Measurements from ENCODE around the gene POC1B.
A peak's percentile ranks its signal among the peaks of the same experiment; 100 is the strongest.

The POC1B gene

DNA sequence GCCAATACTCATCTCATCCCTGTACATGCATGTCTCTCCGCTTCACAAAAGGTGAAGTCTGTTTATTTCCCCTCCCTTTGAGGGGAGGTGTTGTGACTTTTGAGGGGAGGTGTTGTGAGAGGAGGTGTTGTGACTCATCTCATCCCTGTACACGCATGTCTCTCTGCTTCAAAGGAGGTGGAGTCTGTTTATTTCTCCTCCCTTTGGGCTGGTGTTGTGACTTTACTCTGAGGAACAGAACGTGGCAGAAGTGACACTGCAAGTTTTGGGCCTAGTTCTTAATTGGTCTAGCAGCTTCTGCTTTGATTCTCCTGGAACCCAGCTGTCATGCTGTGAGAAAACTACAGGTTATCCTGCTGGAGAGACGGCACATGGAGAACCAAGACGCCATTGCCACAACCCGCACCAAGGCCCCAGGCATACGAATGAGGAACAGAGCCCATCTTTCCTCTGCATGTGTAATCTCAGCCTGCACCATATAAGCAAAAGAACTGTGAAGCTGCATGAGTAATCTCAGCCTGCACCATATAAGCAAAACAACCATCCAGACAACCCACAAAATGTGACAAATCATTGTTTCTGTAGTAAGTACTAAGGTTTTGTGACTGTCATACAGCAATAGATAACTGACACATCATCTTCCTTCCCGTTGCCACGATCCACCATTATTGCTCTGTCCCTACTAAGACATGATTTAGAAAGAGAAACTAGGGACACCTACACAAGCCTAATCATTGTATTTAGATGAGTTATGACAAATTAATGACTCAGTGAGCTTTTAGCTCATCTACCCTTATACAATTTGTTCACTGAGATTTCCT, 31.2 kb downstream of the POC1B start:
- no peak for DNase-seq

DNA sequence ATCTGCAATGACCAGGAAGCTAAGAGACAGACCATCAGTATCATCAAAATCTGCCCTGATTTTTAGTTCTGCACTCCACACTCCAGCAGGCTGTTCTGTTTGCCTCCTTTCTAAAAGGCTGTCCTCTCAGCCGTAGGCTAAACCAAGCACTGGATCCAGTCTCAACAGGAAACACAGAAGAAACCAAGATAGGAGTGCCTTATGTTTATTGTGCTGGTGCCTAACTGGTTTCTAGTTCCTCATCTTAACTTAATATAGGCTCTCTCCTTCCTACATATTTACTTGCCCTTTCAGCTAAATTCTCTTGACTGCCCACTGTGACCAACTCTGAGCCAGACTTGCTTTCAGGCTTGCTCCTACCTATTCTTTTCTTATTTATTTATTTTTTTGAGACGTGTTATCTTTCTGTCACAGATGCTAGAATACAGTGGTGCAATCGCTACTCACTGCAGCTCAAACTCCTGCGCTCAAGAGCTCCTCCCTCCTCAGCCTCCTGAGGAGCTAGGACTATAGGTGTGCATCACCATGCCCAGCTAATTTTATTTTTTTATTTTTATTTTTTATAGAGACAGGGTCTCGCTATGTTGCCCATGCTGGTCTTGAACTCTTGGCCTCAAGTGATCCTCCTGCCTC, 32.1 kb downstream of the POC1B start:
- DNase-seq = no peak

DNA sequence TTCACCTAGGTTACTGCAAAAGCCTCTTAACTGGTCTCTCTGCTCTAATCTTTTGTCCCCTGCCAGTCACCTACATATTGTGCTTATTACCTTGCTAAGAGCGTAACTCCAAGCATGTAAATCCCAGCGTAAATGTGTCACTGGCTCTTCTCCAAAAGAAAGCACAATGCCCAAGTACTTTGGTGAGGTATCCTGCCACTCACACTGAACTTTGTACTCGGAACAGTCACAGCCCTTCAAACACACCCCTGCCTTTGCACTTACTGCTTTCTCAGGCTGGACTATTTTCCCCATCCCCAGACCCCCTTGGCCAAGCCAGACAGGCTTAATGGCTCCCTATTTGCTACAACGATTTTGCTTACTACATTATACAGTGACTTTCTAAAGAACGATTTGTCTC, 33.0 kb downstream of the POC1B start:
- DNase-seq = no peak

DNA sequence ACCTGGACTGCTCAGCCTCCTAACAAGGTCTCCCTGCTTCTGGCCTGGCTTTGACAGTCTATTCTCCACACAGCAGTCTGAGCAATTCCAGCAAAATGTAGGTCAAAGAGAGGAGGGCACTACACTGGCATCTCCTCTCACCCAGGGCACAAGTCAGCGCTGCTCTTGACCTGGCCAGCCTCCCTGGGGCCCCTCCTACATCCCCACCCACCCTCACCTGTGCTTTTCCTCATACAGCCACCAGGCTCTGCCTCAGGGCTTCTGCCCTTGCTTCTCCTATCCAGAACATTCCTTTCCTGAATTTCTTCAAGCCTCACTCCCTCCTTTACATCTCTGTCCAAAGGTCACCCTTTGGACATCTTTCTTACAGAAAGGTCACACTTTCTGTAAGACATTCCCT, 34.9 kb downstream of the POC1B start:
- no peak for DNase-seq

DNA sequence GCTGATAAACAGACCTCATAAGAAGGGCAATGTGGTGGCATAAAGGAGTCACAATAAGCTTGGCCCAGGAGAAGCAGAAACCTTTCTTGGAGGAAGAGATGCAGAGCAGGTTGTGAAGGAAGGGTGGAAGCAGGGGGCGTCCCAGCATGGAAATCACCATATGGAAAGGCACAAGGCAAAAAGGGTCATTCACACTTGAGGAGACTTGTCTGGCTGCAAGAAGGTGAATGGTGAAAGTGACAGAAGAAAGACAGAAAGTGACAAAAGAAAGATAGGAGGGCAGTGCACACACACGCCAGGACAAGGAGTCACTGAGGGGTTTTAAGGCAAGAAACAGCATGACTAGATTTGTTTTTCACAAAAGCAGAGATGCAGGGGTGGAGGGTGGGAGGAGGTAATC, 39.6 kb downstream of the POC1B start:
- DNase-seq = no peak

DNA sequence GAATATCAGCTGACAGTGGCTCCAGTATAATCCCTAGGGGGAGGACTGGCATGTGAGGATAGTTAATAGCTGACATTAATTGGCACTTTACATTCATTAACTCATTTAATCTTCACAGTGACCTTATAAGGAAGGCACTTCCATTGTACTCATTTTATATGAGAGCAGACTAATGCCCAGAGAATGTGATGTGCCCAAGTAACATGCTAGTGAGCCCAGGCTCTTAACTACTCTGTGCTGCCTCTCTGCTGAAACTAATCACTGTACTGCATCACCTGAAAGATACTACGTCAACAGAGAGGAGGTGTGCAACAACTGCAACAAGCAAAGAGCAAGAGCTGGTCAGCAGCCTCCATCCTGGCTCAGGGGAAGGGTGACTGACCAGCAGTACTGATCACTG, 41.4 kb downstream of the POC1B start:
- DNase-seq = no peak

DNA sequence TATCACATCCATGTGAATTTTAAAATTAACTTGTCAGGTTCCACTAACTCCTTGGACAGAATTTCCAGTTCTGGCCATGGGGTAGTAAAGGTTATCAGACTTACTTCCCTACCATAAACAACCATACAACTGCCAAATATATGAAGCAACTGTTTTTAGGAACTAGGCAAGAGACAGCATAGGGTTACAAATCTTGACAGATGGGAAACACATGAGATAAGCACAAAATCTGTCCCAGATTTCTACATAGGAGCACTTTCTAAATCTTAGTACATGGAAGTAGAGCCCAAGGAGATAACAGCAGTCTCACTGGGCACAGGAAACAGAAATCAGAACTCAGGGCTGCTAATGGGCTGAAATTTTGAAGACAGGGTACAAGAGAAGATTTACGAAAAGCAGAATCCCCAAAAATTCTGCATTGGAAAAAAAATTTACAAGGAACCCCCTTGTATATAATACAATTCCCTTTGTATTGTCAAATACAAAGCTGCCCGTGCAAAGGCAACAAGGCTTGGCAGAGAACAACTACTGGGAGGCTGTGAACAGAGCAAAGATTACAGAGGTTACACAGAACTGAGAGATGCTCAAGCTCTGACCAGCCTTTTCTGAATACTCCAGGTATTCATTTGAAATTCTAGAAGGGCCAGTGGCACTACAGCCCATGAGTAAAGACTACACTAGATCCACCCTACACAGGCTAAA, 44.5 kb downstream of the POC1B start:
- DNase-seq = no peak

DNA sequence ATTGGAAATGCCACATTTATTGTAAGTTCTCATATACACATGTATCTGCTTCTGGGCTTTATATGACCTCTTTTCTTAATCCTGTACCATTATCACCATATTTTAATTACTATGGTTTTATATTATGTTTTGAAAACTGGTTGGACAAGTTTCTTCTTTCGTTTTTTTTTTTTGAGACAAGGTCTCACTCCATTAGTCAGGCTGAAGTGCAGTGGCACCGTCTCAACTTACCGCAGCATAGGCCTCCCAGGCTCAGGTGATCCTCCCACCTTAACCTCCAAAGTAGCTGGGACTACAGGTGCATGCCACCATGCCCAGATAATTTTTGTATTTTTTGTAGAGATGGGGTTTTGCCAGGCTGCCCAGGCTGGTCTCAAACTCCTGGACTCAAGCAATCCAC, 45.9 kb downstream of the POC1B start:
- DNase-seq = no peak

DNA sequence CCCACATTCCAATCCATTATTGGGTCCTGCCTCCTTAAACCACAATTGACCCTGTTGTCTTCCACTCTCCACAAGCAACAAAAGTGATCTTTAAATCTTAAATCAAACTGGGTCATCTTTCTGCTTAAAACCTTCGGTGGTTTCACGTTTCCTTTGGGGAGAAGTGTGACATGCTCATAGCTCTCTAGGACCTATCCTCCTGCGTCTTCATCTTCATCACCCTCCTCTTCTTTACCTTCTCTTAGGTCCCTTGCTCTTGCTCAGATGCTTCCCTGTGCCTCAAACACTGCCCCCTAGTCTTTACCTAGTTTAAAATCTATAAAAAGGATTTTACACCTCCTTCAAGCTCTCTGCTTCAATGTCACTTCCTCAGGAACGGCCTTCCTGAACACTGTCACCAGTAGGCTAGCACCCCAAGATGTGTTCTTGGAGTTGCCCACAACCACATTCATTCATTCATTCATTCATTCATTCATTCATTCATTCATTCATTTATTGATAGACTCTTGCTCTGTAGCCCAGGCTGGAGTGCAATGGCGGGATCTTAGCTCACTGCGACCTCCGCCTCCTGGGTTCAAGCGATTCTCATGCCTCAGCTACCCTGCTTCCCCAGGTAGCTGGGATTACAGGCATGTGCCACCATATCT, 48.1 kb downstream of the POC1B start:
- DNase-seq = no peak

DNA sequence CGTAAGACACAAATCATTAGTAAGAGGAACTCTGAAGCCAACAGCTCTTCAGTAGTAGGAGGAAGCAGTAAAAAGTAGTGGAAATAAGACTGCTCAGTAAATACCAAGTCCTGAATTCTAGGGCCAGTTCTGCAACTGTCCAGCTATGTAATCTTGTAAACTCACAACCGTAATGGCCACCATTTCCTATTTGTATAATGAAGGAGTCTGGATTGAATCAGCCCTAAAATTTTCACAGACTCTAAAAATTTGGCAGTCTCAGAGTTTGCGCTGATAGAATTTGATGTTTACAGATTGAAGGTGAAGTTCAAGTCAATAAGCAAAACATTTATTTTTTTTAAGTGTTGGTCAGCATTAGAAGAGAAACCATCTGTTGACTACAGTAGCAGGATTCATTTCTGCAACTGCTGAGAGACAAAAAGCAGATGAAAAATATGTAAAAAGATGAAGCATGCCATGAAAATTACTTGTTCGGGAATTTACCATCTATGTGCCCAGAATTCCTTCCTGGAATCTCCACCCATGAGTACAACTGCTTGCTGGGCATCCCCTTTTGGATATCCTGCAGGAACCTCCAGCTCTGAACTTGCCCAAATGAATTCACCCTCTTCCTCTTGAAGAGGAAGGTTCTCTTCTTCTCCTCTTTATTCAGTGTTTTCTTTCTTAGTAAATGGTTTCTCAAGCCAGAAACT, 48.8 kb downstream of the POC1B start:
- no peak for DNase-seq

DNA sequence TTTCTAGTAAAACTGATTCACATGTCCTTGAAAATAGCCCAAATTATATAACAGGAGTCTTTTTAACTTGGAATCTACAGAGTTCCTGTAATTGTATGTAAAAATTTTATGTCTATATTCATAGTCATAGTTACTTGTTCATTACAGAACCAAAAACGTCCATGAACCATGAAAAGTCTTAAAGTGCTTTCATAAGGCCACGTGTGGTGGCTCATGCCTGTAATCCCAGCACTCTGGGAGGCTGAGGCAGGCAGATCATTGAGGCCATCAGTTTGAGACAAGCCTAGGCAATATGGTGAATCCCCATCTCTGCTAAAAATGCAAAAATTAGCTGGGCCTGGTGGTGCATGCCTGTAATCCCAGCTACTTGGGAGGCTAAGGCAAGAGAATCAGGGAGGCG, 49.6 kb downstream of the POC1B start:
- no peak for DNase-seq

DNA sequence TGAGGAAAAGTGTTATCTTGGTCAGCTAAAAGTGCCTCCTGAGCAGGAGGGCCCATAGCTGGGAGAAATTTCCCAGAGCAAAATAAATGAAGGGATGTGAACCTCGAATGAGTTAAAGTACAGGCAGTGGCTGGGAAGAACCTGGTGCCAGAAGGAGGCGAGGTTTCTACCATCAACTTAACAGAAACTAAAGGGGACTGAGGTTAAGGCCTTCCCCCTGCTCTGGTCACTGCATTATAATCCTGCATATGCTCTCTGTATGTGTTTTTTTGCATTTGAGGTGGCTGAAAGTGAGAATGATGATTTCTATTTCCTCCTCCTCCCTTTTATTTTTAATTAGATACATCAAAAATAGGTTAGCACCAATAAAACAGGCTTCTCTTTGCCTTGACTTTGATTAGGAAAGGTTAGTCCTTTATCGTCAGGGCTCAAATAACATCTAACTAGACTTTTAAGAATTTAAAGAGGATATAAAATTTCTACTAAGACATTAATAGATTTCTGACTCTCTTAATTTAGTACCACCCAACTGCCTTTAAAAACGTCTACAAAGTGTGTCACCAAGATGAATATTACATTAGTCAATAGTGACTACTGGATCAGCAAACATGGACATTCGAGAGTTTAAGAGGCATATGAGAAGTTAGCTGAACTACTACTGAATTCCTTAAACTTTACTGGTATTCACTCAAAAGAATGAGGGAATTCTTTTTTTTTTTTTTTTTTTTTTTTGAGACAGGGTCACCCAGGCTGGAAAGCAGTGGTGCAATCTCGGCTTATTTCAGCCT, 50.5 kb downstream of the POC1B start:
- DNase-seq = no peak

DNA sequence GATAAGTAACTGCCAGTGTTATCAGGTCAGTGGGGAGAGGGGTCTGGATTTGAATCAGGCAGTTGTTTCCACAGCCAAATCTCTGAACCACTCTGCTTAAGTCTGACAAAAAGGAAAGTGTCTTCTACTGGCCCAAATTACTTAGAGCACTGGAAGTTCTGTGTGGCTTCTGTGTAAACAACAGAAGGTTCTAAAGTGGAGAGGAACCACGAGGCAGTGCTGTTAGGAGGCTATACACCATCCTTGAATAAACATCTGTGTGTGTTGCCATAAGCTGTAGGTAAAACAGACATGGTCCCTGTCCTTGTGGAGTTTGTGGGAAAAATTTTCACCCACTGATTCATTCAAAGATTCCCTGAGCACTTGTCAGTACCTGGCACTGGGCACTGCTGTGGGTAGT, 51.2 kb downstream of the POC1B start:
- no peak for DNase-seq

DNA sequence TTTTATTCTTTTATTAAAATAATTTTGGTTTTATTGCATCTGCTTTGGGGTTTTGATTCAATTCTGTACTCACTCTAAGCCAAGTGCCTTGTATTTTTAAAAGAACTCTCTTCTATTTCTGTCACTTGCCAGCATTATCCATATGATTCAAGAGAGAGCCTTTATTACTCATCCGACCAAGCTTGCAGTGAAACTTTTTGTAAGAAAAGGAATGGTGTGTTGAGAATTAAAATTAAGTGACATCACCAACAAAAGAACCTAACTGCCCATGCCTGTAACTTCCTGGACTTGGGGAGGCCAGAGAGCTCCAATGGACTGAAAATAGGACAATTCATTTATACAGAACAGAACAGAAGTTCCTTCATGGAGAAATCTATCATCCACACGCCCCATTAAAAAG, 53.3 kb downstream of the POC1B start:
- no peak for DNase-seq

DNA sequence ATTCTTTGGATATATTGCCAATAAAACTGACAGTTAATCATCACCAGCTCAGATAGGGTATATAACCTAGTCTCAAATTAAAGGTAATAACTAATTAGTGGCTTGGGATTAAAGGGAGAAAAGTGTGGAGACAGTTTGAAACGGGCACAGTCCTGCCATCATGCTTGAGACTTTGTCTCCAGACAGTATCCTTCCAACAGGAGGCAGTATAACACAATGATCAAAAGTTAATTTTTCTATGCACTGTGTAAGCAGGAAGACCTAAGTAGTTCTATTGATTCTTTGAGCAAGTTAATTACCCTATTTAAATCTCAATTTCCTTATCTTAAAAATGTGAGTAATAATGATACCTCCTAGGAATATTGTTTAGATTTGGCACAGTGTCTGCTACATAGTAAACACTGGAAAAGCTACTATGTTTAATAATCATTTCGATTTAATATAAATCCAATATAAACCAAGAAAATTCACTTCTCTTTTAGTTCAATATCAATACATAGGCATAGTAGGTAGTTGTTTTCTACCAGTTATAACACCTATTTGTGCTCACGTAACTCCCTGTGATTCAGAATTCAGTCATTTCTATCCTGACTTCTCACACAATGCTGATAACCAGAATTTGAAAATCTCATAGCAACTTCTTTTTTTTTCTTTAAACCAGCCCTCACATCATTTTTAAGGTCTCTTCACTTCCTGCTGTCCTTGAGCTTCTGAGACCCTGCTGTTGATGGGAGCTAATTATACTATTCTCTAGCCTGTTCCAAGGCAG, 54.9 kb downstream of the POC1B start:
- DNase-seq = peak; percentile 71

DNA sequence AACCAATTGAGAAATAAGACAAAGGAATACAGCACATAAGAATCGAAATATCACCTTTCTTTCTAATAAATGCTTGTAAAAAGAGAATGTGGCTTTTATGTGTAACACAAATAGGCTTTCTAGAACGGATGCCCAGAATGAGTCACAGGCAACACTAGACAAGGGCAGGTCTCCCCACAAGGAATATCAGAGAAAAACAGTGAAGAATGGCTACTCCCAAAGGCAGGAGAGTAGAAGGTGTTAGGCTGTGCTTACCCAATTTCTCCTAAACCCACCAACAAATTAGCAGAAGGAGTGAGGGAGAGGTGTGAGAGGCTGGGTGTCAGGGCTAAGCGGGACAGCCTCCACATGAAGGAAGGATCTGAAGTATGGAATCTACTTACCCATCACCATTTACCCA, 56.5 kb downstream of the POC1B start:
- no peak for DNase-seq

DNA sequence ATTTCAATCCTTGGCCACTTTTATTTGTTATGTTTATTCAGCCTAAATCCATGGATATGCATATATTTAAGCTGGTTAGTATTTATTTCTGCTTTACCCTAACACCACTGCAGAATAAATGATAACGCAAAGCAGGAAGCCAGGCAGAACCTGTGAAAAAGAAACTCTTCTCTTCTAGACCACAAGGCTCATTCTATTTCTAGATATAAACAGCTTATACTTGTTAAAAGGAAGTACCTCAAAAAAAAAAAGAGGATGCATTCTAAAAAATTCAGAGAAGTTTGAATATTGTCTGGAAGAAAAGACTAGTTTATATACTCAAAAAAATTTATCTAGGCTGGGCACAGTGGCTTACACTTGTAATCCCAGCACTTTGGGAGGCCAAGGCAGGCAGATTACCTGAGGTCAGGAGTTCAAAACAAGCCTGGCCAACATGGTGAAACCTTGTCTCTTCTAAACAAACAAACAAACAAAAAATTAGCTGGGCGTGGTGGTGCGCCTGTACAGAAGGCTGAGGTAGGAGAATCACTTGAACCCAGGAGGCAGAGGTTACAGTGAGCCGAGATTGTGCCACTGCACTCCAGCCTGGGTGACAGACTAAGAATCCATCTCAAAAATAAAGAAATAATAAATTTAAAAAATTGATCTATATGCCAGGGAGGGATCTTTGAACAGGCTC, 57.1 kb downstream of the POC1B start:
- no peak for DNase-seq

DNA sequence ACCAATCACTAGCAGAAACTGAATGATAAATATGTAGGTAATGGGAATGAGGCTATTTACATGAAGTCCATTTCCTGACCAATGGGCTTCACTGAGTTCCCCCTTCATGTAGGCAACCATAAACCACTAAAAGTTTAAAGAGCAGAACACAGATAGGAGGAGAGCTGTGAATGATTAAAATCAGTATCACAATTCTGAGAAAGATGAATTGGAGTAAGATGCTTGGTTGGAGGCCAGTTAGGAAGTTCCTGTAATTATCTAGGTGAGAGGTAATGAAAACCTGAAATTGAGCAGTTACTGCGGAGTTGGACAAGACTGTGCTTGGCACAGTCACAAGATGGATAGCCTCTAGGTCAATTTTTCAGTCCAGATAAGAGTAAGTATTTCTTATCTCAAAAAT, 57.8 kb downstream of the POC1B start:
- DNase-seq = no peak

DNA sequence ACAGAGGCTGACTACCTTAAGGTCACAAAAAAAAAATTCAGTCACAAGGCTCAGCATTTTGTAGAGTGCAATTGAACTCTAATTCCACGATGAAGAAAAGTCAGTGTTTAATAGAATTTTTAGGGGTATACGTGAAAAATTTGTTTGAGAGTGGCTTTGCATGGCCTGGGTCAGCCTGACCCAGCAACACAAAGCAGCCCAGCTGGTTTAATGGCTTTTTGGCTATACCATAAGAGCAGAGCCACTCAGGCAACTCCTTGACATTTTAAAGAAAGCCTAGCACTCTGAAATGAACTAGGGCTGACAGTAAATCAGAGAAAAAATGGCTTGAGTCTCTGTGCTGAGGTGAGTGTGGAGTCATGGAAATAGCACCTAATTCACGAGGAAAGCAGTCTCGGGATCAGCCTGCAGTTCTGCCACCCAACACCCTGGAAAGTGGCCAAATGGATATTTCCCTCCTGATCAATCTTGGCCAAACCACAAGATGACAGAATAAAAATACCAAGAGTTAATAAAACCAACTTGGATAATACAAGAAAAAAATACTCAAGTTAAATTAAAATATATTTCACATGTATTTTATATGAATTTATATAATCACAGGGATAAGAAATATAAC, 60.8 kb downstream of the POC1B start:
- no peak for DNase-seq

Data from eye (tissue), 1 donor.